DND-41 (cell line): ENCODE results near the gene WDR45B.
"Not testable (repeated sequence)": the region's sequence is repeated elsewhere in the genome, so short reads cannot be mapped to it uniquely, and the experiment has no call there.

Source experiments
- ATAC-seq: fragments of 200-7000 bp; cut with Tn5 transposase; 3 replicates; pipeline ENCODE4 v1.9.1; 2021; ENCODE audit warnings: low read depth; ENCODE audit not compliant: insufficient read depth
- DNase-seq: peaks from one replicate; pipeline ENCODE4 v3.0.0-alpha.2; 2020
- H2AFZ ChIP-seq: 2 replicates; pipeline ENCODE4 v1.6.0; 2012; ENCODE audit warnings: low read depth, low read length
- H3K27ac ChIP-seq: 2 replicates; pipeline ENCODE4 v1.5.1; 2012; ENCODE audit warnings: low read length, inconsistent platforms
- H3K27me3 ChIP-seq: fragments of 200-600 bp; sonication (generic); 2 replicates; pipeline ENCODE4 v1.6.0; 2012; ENCODE audit warnings: low read length, mild to moderate bottlenecking, inconsistent platforms; ENCODE audit not compliant: insufficient read depth, poor library complexity
- H3K36me3 ChIP-seq: 2 replicates; pipeline ENCODE4 v1.5.1; 2012; ENCODE audit warnings: low read length, inconsistent platforms; ENCODE audit not compliant: insufficient read depth
- H3K4me1 ChIP-seq: 2 replicates; pipeline ENCODE4 v1.5.1; 2012; ENCODE audit warnings: mild to moderate bottlenecking, low read length; ENCODE audit not compliant: insufficient read depth
- H3K4me2 ChIP-seq: 2 replicates; pipeline ENCODE4 v1.6.0; 2012; ENCODE audit warnings: mild to moderate bottlenecking, moderate library complexity, low read length, inconsistent platforms; ENCODE audit not compliant: insufficient read depth
- H3K4me3 ChIP-seq, 2 experiments: fragments of 200-600 bp in 1 of 2; shearing (Covaris generic) in 1 of 2; 2 replicates each; pipeline ENCODE4 v1.5.1; 2012 to 2016; ENCODE audit warnings: inconsistent platforms in 2 of 2, low read length in 2 of 2, mild to moderate bottlenecking in 2 of 2, low read depth in 1 of 2, moderate library complexity in 1 of 2
- H3K79me2 ChIP-seq: 2 replicates; pipeline ENCODE4 v1.6.0; 2012; ENCODE audit warnings: low read length, inconsistent platforms; ENCODE audit not compliant: insufficient read depth
- H3K9ac ChIP-seq: 2 replicates; pipeline ENCODE4 v1.6.0; 2012; ENCODE audit warnings: low read depth, mild to moderate bottlenecking, inconsistent platforms, low read length, moderate library complexity
- H3K9me3 ChIP-seq: 2 replicates; pipeline ENCODE4 v1.5.1; 2012; ENCODE audit warnings: low read length, moderate library complexity, mild to moderate bottlenecking, inconsistent platforms; ENCODE audit not compliant: insufficient read depth, severe bottlenecking
- H4K20me1 ChIP-seq: 2 replicates; pipeline ENCODE4 v1.6.0; 2012; ENCODE audit warnings: low read length; ENCODE audit not compliant: insufficient read depth
- EZH2 ChIP-seq: IDR thresholded peaks from 3 replicates; pipeline ENCODE4 v1.6.1; 2012; ENCODE audit warnings: borderline replicate concordance, low read depth, mild to moderate bottlenecking, moderate library complexity, low read length, inconsistent platforms; ENCODE audit not compliant: severe bottlenecking
- TF ChIP-seq, protein P1 (sequence below): IDR thresholded peaks from 2 replicates; pipeline ENCODE4 v1.5.1; 2012; ENCODE audit warnings: borderline replicate concordance, low read length, moderate library complexity, mild to moderate bottlenecking; ENCODE audit not compliant: poor library complexity, severe bottlenecking; ENCODE audit errors: extremely low read depth

WDR45B gene

DNA sequence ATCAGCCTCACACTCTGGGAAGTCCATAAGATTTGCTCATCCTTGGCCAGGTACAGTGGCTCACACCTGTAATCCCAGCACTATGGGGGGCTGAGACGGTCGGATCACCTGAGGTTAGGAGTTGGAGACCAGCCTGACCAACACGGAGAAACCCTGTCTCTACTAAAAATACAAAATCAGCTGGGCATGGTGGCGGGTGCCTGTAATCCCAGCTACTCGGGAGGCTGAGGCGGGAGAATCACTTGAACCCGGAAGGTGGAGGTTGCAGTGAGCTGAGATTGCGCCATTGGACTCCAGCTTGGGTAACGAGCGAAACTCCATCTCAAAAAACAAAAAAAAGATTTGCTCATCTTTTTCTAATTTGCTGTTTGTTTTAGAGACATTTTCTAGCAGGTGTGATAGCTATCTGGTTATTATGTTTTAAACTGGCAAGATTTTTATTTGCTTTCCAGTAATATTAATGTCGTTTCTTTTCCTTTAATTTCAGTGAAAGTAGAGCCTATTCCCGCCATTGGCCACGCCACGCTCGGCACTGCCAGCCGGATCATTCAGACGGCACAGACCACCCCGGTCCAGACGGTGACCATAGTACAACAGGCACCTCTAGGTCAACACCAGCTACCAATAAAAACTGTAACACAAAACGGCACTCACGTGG, 61.5 kb downstream of the WDR45B start:
- Histone ChIP-seq H3K27ac (no peak overlapping the region), H3K4me2 (no peak overlapping the region), H3K4me1 (no peaks in the 10 kb centered on the region), H3K27me3 (no peaks in the 10 kb centered on the region), H3K9ac (no peak overlapping the region), H4K20me1 (peaks cover 27% of the 10 kb centered on the region), H3K9me3 (no peaks in the 10 kb centered on the region), H2AFZ (no peak overlapping the region), H3K4me3 (no peak overlapping the region), H3K79me2 (peaks cover 16% of the 10 kb centered on the region; the same call in 1 of the 2 replicates), H3K36me3 (peaks cover 96% of the 10 kb centered on the region)
- ATAC-seq (no peak), DNase-seq (no peak)
- TF ChIP-seq, protein P1, sequence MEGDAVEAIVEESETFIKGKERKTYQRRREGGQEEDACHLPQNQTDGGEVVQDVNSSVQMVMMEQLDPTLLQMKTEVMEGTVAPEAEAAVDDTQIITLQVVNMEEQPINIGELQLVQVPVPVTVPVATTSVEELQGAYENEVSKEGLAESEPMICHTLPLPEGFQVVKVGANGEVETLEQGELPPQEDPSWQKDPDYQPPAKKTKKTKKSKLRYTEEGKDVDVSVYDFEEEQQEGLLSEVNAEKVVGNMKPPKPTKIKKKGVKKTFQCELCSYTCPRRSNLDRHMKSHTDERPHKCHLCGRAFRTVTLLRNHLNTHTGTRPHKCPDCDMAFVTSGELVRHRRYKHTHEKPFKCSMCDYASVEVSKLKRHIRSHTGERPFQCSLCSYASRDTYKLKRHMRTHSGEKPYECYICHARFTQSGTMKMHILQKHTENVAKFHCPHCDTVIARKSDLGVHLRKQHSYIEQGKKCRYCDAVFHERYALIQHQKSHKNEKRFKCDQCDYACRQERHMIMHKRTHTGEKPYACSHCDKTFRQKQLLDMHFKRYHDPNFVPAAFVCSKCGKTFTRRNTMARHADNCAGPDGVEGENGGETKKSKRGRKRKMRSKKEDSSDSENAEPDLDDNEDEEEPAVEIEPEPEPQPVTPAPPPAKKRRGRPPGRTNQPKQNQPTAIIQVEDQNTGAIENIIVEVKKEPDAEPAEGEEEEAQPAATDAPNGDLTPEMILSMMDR: no peak
- TF ChIP-seq EZH2: no peak

DNA sequence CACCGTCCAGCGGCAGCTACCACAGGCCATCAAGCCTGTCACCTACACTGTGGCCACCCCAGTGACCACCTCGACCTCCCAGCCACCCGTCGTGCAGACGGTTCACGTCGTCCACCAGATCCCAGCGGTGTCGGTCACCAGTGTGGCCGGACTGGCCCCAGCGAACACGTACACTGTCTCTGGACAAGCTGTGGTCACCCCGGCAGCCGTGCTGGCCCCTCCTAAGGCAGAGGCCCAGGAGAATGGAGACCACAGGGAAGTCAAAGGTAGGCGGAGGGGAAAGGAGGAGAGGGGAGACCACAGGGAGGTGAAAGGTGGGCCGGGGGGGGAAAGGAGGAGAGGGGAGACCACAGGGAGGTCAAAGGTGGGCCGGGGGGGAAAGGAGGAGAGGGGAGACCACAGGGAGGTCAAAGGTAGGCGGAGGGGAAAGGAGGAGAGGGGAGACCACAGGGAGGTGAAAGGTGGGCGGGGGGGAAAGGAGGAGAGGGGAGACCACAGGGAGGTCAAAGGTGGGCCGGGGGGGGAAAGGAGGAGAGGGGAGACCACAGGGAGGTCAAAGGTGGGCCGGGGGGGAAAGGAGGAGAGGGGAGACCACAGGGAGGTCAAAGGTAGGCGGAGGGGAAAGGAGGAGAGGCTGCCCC, 62.2 kb downstream of the WDR45B start:
- H3K27ac ChIP-seq, H3K9me3 ChIP-seq, H3K9ac ChIP-seq, H3K4me3 ChIP-seq, ATAC-seq, H3K4me2 ChIP-seq, H2AFZ ChIP-seq, H3K4me1 ChIP-seq, H3K27me3 ChIP-seq: not testable (repeated sequence)
- H3K79me2 ChIP-seq: peaks cover 19% of the 10 kb centered on the region; the same call in 1 of the 2 replicates
- H3K36me3 ChIP-seq: peaks cover 90% of the 10 kb centered on the region
- DNase-seq: peak; percentile 30
- peaks cover 21% of the 10 kb centered on the region for H4K20me1 ChIP-seq

DNA sequence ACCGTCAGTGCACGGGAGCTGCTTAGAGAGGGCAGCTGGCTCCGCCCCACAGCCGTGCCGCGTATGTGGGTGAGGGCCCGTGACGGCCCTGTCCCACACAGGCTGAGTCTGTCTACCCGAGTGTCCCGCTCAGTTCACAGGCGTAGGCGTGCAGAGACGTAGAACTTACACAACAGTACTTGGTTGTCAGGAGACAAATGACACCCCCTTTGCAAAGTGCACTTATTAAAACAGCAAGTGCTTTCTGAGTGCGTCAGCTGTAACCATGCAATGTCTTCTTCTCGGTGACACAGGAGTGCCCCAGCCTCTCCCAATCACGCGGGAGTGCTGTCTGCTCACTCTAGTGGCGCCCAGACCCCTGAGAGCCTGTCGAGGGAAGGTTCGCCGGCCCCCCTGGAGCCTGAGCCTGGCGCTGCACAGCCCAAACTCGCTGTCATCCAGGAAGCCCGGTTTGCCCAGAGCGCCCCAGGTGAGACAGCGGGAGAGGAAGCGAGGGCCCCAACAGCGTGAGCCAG, 64.5 kb downstream of the WDR45B start:
- Histone ChIP-seq H3K9me3 (no peaks in the 10 kb centered on the region), H4K20me1 (peaks cover 21% of the 10 kb centered on the region), H3K9ac (no peak overlapping the region), H3K79me2 (peaks cover 27% of the 10 kb centered on the region; the same call in 1 of the 2 replicates), H3K36me3 (peaks cover 73% of the 10 kb centered on the region), H3K27me3 (no peaks in the 10 kb centered on the region), H3K27ac (no peak overlapping the region), H3K4me1 (no peaks in the 10 kb centered on the region), H3K4me3 (no peak overlapping the region), H2AFZ (no peak overlapping the region), H3K4me2 (no peak overlapping the region)
- no peak for ATAC-seq
- DNase-seq: no peak
- no peak for TF ChIP-seq EZH2
- TF ChIP-seq, protein P1: no peak

DNA sequence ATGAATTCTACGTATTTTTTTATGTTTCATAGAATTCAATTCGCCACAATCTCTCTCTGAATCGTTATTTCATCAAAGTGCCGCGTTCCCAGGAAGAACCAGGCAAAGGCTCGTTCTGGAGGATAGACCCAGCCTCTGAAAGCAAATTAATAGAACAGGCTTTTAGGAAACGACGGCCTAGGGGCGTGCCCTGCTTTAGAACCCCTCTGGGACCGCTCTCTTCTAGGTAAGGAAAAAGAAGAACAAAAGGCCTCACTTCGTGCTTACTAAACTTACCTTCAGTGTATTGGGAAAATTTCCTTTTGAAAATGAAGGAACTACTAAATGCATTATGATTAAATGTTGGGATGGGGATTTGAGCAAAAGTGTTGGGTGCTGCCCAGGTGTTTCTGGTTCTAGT, 65.5 kb downstream of the WDR45B start:
- H3K9me3 ChIP-seq: no peaks in the 10 kb centered on the region
- ATAC-seq (no peak), DNase-seq (no peak)
- no peak overlapping the region for H3K4me3 ChIP-seq
- no peak overlapping the region for H2AFZ ChIP-seq
- no peaks in the 10 kb centered on the region for H3K27me3 ChIP-seq
- peaks cover 73% of the 10 kb centered on the region for H3K36me3 ChIP-seq
- TF ChIP-seq EZH2: no peak
- TF ChIP-seq, protein P1: no peak
- peaks cover 25% of the 10 kb centered on the region for H4K20me1 ChIP-seq
- H3K4me2 ChIP-seq: no peak overlapping the region
- no peak overlapping the region for H3K27ac ChIP-seq
- H3K79me2 ChIP-seq: peaks cover 38% of the 10 kb centered on the region
- H3K4me1 ChIP-seq: no peaks in the 10 kb centered on the region
- H3K9ac ChIP-seq: no peak overlapping the region
